Measurements from ENCODE around the gene SYCE1.
"Not testable (repeated sequence)": the region's sequence is repeated elsewhere in the genome, so short reads cannot be mapped to it uniquely, and the experiment has no call there.

SYCE1 gene

GRCh38 chr10:133565441-133566294, at the start of gene SYCE1:
TSS of gene SYCE1 (minus strand) at chr10:133565583. CDS start at chr10:133565529, 54 bp downstream.
- DNase-seq, result no peak

GRCh38 chr10:133614830-133615580, 49.6 kb upstream of the SYCE1 start:
- no peak for DNase-seq

GRCh38 chr10:133613699-133614098, 48.3 kb upstream of the SYCE1 start:
- DNase-seq, result no peak

GRCh38 chr10:133611079-133611478, 45.7 kb upstream of the SYCE1 start:
- DNase-seq, result no peak

GRCh38 chr10:133608855-133609254, 43.5 kb upstream of the SYCE1 start:
- no peak for DNase-seq

- not testable (repeated sequence) for DNase-seq
Measured at GRCh38 chr10:133603434-133603833, 38.1 kb upstream of the SYCE1 start.

GRCh38 chr10:133600657-133601056, 35.3 kb upstream of the SYCE1 start:
- no peak for DNase-seq

- DNase-seq, result not testable (repeated sequence)
Measured at GRCh38 chr10:133599869-133600268, 34.5 kb upstream of the SYCE1 start.

GRCh38 chr10:133592716-133593115, 27.3 kb upstream of the SYCE1 start:
- no peak for DNase-seq

- DNase-seq, result no peak
Measured at GRCh38 chr10:133590970-133591359, 25.6 kb upstream of the SYCE1 start.

- no peak for DNase-seq
Measured at GRCh38 chr10:133590226-133590969, 25.0 kb upstream of the SYCE1 start.

- not testable (repeated sequence) for DNase-seq
Measured at GRCh38 chr10:133577037-133577436, 11.7 kb upstream of the SYCE1 start.

- not testable (repeated sequence) for DNase-seq
Measured at GRCh38 chr10:133573460-133573859, 8.1 kb upstream of the SYCE1 start.

- DNase-seq, result not testable (repeated sequence)
Measured at GRCh38 chr10:133572055-133572454, 6.7 kb upstream of the SYCE1 start.

- not testable (repeated sequence) for DNase-seq
Measured at GRCh38 chr10:133569801-133570200, 4.4 kb upstream of the SYCE1 start.

GRCh38 chr10:133568831-133569527, 3.6 kb upstream of the SYCE1 start:
- not testable (repeated sequence) for DNase-seq

- DNase-seq, result no peak
Measured at GRCh38 chr10:133568287-133568614, 2.9 kb upstream of the SYCE1 start.

- no peak for DNase-seq
Measured at GRCh38 chr10:133567609-133568286, 2.4 kb upstream of the SYCE1 start.

GRCh38 chr10:133567119-133567518, 1.7 kb upstream of the SYCE1 start:
- no peak for DNase-seq

GRCh38 chr10:133564816-133565215, 567 bp downstream of the SYCE1 start:
- DNase-seq, result no peak

- no peak for DNase-seq
Measured at GRCh38 chr10:133559216-133559615, 6.2 kb downstream of the SYCE1 start.

GRCh38 chr10:133557381-133557780, 8.0 kb downstream of the SYCE1 start:
- no peak for DNase-seq

All from NCI-H446 treated with DMSO at 0.1 percent for 48 hours (cell line).